ENCODE data around the gene HID1.

HID1 gene

DNA sequence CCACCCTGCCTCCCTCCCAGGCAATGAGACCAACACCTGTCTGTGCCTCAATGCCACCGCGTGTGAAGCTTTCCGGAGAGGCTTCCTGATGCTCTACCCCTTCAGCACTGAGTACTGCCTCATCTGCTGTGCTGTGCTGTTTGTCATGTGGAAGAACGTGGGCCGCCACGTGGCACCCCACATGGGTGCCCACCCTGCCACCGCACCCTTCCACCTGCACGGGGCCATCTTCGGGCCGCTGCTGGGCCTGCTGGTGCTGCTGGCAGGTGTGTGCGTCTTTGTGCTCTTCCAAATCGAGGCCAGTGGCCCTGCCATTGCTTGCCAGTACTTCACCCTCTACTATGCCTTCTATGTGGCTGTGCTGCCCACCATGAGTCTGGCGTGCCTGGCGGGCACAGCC lies 25.9 kb downstream of the HID1 start:
- no peak for DNase-seq

DNA sequence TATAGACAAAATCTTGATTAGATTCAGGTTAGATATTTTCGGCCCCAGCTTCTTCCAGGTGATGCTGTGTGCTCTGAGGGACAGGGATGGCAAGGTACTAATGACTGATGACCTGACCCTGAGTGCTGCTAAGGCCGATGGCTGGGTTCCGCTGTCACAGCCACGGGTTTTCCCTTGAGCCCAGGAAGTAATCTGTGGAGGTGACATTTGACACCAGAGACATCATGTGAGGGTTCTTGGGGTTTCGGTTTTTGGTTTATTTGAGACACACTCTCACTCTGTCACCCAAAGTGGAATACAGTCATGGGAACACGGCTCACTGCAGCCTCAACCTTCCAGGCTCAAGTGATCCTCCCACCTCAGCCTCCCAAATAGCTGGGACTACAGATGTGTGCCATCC lies 27.0 kb downstream of the HID1 start:
- DNase-seq, result no peak

GRCh38 chr17:74943808-74944522 lies 28.6 kb downstream of the HID1 start:
- DNase-seq, result no peak

DNA sequence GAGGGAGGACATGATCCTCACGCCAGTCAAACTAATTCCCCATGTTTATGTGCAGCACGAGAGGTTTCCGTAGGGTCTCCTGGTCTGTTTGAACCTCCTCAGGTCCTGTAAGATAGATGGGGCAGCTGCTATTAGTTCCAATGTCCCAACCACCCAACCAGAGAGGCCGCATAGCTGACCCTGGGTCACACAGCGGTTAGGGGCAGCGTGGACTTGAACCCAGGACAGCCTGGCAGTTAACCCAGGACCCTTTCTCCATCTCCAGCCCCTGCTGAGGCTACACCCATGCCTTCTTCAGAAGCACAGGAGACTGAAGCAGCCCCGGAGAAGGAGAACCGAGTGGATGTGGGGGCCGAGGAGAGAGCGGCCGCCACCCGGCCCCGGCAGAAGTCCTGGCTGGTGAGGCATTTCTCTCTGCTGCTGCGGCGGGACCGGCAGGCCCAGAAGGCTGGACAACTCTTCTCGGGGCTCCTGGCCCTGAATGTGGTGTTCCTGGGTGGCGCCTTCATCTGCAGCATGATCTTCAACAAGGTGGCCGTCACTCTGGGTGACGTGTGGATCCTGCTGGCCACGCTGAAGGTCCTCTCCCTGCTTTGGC lies 31.3 kb downstream of the HID1 start:
- DNase-seq, result no peak

GRCh38 chr17:74939534-74939933 lies 33.0 kb downstream of the HID1 start:
- no peak for DNase-seq

DNA sequence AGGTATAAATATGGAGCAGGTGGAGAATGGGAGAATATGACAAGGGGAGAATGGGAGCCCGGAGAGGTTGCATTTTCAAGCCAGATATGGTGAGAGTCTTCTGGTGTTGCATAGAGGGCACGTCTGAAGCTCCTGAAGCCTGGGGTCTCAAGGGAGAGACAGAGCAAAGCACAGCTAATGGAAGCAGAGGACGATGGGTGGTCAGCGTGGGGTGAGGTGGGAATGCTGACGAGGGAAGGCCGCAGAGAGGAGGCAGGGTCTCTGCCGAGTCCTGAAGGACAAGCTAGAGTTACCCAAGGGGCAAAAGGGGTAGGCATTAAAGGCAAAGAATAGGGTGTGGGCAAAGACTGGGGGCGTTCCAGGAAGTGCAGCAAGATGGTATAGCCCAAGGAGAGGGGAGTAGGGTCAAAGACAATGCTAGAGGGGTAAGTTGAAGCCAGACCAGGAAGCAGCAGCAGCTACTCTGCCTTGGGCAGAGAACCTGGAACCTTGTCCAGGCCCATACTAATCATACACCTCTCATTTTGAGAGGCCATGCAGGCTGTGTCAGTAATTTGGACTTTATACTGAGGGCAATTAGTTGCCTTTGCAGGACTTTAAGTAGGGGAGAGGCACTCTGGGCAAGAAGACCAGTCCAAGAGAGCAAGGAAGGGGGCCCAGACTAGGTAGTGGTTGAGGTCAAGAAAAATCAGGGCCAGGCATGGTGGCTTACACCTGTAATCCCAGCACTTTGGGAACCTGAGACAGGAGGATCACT lies 34.2 kb downstream of the HID1 start:
- DNase-seq, result no peak

- DNase-seq, result no peak
These were observed 35.2 kb downstream of the HID1 start for GRCh38 chr17:74937064-74938051.

GRCh38 chr17:74936470-74936799 lies 36.1 kb downstream of the HID1 start:
- DNase-seq, result no peak

DNA sequence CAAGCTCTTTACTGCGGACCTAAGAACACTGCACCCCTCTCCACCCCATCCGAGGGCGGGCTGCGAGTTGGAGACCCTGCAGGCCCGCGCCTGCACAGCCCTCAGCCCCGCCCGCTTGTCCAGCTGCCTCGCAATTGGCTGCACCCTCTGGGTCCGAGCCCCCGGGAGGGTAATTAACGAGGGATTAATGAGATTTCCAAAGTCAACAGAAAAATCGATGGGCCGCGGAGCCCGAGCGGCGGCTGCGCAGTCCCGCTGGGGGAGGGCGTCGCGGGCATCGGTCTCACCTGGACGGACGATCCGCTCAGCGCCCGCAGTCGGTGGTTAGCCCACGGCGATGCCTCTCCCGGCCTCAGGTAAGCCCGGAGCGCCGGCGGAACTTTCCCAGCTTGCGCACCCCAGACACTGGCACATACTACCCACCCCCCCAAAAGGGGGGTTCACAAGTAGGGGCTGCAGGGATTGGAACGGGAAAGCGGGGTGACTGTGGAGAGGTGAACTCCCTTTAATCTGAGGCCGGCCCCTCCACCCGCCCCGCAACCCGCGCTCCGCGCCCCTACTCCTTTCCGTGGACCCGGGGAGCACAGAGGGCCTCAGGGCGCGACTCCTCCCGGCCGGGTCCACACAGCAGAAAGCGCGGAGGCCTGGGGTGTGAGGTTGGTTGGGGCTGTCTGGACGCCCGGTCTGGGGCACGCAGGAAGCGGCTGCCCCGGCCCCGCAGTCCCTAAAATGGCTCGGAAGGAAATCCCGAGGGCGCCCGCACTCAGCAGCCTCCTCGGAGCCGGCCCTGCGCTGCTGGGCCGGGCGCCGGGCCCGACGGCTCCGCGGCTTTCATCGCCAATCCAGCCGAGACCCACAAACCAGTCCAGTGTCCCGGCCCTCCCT lies 36.7 kb downstream of the HID1 start, which contains the start of gene OTOP3:
Gene OTOP3 (plus strand): TSS at position 314 of the 885 bp plus-strand sequence. CDS start 24 bp downstream, at position 338.
- DNase-seq, result no peak

DNA sequence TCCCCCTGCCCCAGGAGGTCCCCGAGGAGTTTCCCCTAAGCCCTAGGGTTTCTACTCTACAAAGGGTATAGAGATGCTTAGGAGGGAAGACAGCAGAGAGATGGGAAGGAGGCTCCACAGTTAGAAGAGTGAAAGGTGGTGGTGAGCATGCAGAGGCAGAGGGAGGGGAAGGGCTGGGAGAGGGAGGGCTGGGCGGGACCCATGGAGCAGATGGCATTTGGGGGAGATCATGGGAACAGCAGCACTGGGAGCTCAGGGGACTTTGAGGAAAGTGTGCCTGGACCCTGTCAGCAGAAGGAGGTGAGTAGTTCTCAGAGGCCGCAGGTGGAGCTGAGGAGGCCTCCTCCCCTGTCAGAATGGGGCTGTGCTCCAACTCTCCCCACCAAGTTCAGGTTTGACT lies 37.5 kb downstream of the HID1 start:
- no peak for DNase-seq

GRCh38 chr17:74930535-74931036 lies 42.0 kb downstream of the HID1 start:
- DNase-seq, result no peak

DNA sequence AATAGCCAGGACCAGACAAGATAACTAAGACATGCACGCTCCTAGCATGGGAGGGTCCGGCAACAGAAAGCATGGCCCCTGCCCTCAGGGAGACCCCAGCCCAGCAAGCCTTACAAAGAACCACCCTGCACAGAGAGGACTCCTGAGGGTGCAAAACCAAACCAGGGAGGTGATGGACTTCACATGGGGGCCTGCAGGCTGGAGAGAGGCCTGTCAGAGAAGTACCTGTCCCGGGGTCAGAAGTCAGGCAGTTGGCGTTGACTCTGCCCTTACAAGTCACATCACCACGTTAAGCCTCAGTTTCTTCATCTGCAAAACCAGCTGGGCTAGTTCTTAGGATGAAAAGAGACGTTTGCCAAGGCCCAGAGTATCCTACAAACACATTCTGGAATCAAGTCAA lies 43.8 kb downstream of the HID1 start:
- DNase-seq, result no peak

GRCh38 chr17:74925242-74925641 lies 47.3 kb downstream of the HID1 start:
- DNase-seq, result no peak

DNA sequence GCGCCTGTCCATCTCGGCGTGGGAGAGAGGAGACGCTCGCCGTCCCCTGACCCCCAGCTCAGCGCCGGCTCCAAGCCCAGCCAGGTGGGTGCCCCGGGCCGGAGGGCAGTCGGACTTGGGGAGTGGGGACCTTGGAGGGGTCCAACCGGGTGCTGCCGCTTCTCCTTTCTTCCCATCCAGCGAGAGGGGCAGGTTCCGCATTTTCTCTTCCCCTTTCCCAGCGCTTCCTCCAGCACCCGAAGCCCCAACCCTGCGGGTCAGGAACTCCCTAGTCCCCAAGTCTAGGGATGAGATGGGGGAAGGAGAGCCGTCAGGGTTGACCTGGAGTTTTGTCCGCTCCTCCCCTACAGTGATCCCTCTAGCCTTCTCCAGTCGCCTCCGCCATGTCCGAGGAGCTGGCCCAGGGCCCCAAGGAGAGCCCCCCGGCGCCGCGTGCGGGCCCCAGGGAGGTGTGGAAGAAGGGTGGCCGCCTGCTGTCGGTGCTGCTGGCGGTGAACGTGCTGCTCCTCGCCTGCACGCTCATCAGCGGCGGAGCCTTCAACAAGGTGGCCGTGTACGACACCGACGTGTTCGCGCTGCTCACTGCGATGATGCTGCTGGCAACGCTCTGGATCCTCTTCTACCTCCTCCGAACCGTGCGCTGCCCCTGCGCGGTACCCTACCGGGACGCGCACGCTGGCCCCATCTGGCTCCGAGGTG lies 48.2 kb downstream of the HID1 start, which contains the start of gene OTOP2:
Gene OTOP2 (plus strand): TSS at position 24 of the 699 bp plus-strand sequence. CDS start 360 bp downstream, at position 384.
- DNase-seq, result no peak

- DNase-seq, result no peak
These were observed 48.9 kb downstream of the HID1 start for GRCh38 chr17:74923538-74924249.

DNA sequence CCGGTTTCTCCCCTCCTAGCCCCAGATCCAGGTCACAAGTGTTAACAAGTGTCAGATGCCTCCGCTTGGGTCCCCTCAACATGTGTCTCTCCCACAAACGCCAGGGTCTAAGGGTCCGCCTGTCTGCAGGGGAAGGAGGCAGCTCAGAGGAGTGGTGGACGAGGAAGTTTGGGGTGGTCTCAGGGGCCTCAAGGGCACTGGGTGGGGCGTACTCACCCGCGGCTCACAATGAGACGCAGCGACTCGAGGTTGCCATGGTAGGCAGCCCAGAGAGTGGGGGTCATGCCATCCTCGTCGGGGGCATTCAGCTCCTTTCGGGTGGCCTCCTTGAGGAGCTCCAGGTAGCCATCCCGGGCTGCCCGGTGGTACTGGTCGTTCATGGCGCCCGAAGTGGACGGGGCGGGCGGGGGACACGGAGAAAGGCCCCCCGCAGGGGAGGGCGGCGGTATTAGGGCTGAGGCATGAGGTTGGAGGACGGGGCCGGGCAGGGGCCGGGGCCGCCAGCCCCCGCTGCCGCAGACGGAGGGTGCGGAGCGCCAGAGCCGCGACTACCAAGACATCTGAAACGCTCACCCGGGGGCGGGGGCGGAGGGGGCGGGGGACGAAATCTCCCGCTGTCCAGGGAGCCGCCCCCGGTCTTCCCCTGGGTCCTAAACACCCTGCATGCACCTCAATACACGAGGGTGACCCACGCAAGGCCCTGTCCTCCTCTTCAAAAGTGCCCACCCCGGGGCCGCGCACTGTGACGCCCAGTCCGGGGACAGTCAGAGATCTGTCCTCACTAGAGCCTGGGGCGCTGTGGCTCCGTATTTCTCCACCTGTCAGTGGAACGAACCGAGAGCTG lies 49.6 kb downstream of the HID1 start, which contains the start of gene USH1G:
Gene USH1G (minus strand): TSS at position 562 of the 844 bp plus-strand sequence. CDS start 182 bp downstream, at position 380.
- no peak for DNase-seq

GRCh38 chr17:74922172-74922571 lies 50.4 kb downstream of the HID1 start:
- DNase-seq, result no peak

- no peak for DNase-seq
These were observed 50.8 kb downstream of the HID1 start for GRCh38 chr17:74921769-74922168.
